Posterior cingulate gyrus (tissue), 11 donors: ENCODE measurements around the gene KCND2.

Experiments
- DNase-seq, 10 donors: peaks; one replicate each; pipeline versions ENCODE4 v3.0.0 to v3.0.0-alpha.2; 2020 to 2021; ENCODE audit warnings: mixed read lengths in 3 of 10
- intact Hi-C: fragments of 100-400 bp; cut with DNase I; formaldehyde crosslinking; loops from one replicate; pipeline ENCODE4 v1.15.1; 2023

Gene KCND2

DNA sequence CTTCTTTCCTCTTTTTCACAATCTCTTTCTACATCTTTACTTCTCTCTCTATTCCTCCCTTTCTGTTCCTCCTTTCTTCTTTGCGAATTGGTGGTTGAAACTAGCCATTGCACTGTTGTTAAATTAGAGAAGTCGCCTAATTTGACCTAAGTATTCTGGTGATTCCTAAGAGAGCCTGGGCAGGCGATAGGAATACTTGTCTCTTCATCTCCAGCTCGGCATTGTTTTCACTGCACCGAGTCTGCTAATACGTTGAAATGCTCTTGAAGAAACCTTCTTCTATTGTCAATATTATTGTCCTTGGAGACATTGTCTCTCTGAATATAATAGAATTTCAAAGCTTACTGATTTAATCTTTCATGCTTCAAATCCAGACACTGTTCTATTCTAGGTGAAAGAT, 31.7 kb downstream of the KCND2 start:
- DNase-seq, result no peak
- intact Hi-C loops, result no loop called here

DNA sequence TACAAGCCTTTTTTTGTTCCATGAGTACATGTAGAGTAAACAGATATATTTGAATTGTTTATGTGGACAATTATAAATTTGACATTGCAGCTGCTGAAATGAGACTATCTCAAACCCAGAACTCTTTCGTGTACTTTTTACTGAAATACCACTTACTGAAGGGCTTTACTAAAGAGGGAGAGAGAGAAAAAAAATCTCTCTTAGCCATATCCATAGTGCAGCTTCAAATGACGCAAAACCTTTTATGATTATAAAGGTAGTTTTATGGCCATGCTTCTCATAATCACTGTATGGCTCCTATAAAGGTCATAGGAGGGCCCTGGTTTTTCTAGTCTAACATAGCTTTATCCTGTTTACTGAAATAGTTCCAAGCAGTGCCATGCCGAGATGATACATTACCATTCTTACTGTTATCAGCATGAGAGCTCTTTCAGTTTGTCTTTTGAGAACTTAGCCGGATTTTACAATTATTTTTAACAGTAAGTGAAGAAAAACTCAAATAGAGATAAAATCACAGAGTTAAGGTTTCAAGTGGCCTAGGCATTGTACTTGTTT, 35.1 kb downstream of the KCND2 start:
- intact Hi-C loops, result no loop called here
- no peak for DNase-seq

DNA sequence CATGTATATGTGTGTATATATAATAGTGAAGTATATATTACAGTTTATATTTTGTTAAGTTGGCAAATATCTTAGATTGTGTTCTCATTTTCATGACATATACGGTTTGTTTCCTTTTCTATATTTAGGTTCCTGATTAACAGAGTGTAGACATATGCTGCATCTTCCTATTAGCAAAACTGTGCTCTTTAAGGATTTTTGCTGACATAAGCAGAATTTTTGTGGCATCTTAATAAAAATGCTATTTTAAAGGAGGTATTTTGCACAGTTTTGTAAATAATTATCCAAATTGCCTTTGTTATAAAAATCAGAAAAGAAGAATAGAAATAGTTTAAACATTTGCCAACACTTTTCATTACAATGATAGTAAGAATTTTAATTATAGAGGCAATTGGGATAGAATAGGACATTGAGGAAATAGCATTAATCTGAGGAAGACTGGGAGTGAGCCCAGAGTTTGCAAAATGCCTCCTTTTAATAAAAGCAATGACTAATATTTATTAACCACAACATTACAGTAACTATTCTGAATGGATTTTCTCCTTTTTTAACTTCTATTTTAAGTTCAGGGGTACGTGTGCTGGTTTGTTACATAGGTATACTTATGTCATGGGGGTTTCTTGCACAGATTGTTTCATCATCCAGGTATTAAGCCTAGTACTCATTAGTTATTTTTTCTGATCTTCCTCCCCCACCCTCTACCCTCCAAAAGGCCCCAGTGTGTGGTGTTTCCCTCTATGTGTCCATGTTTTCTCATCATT, 38.2 kb downstream of the KCND2 start:
- intact Hi-C loops, result no loop called here
- no peak for DNase-seq

DNA sequence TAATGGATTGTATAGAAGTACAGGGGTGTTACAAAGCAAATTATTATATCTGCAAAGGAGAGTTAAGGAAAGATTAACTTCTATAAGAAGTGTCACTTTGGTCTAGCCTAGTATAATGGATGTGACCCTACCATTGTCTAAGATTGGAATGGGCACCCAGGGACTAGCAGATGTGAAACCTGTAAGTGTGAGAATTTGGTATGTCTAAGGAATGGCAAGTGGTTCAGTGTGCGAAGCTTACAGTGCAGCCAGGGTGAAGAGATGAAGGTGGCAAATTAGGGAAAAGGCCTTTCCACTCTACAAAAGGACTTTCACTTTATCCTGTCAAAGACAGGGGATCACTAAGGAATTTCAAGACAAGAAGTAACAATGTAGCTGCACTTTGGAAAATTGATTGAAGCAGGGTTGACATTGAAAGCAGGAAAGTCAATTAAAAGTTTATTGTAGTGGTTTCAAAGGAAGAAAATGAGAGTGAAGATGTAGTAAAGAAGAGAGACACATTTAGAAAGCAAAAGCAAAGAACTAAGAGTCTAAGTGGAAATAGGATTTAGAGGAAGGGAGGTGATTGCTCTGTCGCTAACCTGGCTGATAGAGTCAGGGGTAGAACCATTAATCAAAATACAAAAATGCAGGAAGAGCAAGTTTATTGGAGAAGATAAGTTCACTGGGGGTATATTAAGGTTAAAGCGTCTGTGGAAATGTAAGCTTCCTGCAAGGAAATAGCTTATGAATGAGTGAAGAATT, 47.4 kb downstream of the KCND2 start:
- intact Hi-C loops, result no loop called here
- DNase-seq, result no peak

DNA sequence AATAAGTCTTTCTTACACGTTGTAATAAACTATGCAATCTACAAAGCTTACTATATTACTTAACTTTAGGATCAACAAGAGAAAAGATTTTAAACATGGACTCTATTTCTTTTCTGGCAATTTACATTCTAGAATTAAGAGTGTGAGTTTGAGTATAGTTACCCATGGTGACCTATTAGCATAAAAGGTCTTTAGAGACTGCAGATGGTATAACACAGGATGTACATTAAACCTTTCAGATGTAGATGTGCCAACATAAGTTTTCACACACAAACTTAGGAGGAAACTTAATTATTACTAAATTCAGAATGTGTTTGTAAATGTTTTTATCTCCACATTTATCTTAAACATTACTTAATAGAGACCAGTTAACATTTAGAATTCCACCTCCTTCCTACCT, 54.1 kb downstream of the KCND2 start:
- DNase-seq, result no peak
- intact Hi-C loops, result no loop called here

DNA sequence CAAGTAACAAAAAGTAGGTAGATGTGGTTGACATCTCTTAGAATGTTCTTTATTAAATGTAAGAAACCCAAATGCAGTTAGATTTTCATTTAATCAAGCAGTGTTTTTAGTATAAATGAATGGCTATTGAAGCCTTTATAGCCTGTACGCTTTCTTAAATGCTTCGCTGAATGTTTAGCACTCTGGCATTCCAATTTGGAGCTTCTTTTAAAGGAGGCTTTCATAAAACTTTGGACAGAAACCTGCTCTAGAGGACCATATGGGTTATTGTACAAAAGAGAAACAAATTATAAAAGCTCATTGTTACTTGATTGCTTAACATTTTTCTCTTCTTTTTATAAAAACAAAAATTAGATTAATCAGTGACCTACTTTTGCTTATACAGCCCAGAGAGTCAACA, 59.5 kb downstream of the KCND2 start:
- no peak for DNase-seq
- intact Hi-C loops, result no loop called here

DNA sequence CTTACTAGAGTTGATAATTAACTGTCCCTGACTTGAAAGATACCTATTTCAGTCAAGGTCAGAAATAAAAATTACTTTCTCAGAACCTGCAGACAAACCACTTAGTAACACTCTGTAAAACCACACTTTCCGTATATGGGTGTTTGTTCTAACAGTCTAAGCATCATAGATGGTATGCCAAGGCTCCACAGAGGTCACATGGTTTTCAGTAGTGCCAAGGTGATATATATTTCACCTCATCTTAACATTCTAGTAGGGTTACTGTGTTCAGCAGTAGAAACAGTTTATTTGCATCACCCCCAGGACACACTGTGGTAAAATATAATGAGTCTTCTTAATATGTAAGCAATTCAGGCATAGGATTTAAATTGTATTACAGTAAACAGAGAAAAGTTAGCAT, 61.5 kb downstream of the KCND2 start:
- no peak for DNase-seq
- intact Hi-C loops, result no loop called here

DNA sequence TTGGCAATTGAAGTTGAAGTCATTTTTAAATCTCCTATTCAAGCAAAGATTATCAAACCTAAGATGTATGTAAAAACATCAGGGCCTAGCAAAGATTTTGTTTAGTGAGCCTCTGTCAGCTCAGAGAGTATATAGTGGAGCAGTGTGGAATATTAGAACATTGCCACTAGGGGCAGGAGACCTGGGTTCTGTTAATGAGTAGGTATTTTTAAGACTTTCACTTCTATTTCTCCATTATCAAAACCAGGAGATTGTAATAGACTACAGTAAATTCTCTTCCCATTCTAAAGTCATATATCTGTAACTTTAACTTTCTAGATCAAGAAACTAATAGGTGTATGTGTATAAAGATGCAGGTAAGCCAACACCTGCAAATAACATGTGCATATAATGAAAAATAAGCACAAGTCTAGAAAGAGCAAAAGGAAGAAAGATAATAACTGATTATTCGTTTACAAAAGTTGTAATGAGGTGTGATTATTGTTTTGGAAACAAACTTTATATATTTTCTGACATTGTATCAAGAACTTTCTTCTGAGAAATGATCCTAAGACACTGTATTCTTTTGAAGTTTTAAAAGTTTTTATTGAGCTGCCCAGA, 64.4 kb downstream of the KCND2 start:
- DNase-seq, result no peak
- intact Hi-C loops, result no loop called here

DNA sequence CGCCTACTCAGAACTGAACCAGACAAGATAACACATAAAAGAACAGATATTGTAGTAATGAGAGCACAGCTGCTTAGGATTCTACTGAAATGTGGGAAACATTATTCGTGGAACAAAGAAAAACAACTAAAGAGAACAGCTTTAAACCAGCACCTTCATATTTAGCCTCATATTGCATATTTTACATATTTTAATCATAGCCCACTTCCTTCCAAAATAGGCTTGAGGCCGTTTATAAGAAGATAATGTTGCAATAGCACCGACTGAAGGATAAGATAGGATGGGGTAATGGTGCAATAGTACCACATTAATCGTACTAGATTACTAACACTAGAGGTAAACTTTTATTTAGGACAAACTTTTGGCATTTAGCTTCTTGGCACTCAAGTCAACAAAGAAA, 71.3 kb downstream of the KCND2 start:
- DNase-seq, result no peak
- intact Hi-C loops, result no loop called here

DNA sequence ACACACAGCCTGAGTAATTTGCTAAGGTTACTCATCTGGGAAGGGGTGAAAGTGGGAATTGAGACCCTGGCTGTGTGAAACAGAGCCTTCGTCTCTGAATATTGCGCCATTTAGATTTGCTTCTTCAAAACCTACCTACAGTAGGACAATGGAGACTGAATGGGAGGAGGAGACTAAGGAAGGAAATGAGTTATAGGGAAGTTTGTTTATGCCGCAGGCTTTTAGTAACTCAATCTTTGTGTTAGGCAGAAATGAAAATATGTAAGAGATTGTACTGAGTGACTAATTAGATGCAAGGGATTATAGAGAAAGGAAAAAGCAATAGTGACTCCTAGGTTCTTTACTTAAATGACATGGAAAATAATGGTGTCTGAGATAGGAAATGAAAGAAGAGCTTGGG, 80.2 kb downstream of the KCND2 start:
- DNase-seq, result no peak
- intact Hi-C loops, result no loop called here

DNA sequence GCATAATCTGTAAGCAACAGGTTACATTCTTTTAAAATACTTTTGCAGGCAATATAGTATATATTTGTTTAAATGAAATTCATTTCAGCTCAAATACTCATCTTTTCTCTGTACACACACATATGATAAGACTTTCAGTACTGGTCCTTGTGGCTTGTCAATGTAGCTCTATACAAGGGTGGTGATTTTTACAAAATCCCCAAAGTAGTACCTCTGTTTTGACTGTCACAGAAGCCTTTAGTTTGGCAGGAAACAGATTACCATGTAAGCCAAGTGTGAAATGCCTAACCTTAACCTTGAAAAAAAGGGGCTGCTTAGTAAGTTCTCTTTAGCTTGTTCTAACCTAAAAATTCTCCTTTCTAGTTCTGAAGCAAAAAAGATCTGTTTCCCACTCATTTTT, 87.9 kb downstream of the KCND2 start:
- no peak for DNase-seq
- intact Hi-C loops, result no loop called here

DNA sequence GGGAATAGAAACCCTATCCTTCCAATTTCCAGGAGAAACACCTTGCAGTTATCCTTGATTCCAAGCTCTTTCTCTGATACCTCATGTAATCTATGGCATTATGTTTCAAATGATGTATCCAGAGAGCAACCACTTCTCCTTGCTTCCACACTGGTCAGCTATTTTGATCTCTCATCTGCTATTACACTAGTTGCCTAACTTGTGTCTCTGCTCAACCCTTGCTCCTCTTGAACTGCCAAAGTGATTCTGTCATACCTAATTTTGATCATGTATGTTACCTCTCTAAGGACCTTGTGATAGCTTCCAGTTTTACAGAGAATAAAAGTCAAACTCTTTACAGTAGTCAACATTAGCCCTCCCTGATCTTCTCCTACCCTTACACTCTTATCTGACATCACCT, 90.4 kb downstream of the KCND2 start:
- intact Hi-C loops, result no loop called here
- no peak for DNase-seq

DNA sequence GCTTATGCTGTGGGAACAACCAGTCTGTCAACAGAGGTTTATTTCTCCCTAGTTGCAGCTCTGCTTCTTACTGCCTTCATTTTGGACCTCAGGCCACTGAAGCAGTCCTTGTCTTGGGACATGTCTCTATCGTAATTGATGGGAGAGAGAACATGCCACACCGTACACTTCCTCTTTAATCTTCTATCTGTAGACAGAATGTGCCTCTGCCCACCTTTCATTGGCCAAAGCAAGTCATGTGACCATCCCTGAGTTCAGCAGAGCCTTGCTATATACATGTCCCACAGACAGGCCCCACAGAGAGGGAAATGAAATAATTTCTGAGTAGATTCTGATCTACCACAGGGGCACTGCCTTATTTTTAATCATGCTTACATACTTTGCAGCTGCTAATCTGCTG, 98.0 kb downstream of the KCND2 start:
- intact Hi-C loops, result no loop called here
- no peak for DNase-seq

DNA sequence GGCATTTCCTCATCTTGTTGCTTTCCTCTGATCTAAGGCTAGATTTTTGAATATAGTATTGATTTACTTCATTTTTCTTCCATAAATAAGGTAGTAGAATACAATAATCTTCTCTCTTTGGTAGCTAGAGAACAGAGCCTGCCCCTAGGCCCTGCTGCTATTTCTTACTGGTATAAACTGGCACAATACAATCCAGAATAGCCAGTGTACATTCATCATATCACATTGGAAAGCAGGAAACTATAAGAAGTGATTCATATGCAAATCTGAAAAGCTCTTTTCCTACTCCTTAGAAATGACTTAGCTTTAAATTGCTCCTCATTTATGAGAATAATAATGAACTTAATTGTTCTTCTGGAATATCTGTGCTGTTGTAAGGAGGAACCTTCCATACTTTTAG, 100.2 kb downstream of the KCND2 start:
- DNase-seq, result no peak
- intact Hi-C loops, result no loop called here

DNA sequence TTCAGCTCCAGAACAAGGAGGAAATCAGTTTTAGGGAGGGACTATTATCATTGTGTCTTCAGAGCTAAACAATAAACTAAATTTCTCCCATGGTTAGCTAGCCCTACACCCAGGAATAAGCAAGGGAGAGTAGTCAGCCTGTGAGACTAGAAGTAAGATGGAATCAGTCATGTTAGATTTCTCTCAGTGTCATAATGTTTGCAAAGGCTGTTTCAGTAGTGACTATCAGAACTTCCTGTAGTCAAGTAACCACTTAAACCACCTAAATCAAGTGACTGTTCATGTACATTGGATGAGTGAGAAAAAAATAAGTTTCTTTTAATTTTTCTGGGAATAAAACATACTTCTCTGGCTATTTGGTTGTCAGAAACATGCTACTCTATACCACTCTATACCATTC, 121.6 kb downstream of the KCND2 start:
- intact Hi-C loops, result no loop called here
- DNase-seq, result no peak

DNA sequence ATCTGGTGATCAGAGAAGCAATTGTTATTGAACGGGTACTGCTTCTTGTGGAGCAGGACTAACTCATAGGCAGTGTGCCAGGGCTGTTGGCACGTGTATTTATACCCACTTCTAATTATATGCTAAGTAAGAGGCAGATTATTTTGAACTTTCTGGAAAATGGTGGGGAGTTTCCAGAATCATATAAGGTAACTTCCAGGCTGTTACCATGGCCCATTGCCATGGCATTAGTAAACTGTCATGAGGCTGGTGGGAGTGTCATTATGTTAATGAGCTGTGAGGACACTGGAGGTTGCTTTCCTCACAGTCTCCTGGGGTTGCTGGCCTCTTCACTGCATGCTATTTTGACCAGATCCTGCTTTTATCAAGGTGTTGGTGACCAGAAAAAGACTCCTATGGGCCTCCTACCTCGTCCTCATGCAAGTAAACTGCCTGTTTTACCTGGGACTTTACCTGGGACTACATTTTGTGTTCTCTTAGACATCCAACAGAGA, 122.6 kb downstream of the KCND2 start:
- no peak for DNase-seq
- intact Hi-C loops, result no loop called here

DNA sequence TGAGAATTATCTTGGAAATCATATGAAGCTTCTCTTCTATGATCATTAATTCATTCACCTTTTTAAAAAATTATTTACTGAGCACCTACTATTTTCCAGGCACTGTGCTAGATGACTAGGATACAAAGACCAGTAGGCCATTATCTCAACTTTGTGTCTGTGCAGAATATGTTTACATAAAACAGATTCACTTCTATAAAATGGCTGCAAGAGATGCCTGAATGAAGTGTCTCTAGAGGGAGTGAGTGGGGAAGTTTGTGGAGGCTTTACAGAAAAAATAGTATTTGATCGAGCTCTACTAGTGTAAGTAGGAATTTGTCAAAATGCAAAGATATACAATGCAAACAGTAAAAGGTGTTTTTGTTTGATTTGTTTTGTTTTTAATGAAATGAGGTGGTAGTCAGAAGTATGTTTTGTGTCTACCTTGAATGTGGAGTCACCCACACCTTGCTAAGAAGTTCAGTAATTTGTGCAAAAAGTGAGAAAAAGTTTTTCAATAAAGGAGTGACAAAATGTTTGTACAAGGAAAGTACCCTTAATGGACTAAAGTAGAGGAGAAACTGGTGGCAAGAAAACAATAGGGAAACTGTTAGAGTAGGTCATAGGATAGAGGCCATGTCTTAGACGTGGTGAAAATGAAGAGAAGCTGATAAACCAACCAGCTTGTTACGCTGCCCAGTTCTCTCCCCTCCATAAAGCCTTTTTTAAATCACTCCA, 125.5 kb downstream of the KCND2 start:
- intact Hi-C loops, result no loop called here
- no peak for DNase-seq

DNA sequence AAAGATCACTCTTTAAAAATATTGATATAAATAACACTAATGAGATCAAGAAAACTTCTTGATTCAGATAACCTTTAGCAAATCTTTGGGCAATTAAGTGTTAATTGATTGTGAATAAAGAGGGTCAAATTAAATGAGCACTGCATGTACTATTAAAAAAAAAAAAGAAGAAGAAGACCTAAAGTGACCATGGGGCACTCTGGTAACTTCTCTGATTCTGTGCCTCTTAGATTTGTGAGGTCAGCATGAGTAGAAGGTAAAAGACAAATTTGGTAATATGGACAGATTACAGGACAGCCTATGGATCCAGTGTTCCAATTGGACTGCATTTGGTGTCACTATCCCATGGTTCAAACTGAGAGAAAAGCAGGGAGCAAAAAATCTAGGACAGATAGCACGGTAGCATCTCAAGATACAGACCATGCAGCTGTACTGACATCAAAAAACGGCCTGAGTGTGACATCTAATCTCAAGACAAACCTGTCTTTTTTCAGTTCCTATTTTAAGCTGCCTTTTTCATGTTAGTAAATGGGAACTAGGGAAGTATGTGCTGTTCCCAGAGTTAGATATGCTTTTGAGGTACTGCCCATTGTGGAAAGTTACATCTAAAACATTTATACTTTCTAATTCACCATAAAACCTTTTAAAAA, 128.0 kb downstream of the KCND2 start:
- intact Hi-C loops, result no loop called here
- DNase-seq, result no peak

DNA sequence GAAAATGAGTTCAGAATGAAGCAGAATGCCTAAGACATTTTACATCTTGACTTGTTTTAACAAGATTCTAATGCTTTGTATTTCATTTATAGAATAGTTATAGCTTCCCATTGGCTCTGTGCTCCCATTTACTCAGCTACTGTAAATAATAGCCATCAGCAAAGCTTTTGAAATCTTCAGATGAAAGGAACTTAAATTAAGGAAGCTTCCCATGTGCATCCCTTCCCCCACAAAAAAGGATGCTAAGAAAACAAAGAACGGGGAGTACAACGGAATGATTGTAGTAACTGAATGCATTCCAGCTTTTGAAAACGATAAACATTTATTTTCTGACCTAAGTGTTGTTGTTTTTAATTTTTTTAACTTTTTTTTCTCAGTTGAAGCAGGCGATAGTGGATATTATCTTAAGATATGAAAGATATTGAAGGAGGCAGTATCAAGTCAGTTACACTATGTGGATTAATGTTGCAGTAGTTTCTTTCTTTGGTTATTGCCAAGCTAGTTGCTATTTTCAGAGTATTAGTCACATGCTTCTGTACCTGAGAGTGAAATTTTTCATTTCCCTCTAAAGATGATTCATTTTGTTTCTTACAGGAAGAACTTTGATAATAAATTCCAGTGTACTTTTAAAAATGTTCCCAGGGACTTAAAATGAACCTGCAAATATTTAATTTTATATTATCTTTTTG, 129.2 kb downstream of the KCND2 start:
- no peak for DNase-seq
- intact Hi-C loops, result no loop called here

DNA sequence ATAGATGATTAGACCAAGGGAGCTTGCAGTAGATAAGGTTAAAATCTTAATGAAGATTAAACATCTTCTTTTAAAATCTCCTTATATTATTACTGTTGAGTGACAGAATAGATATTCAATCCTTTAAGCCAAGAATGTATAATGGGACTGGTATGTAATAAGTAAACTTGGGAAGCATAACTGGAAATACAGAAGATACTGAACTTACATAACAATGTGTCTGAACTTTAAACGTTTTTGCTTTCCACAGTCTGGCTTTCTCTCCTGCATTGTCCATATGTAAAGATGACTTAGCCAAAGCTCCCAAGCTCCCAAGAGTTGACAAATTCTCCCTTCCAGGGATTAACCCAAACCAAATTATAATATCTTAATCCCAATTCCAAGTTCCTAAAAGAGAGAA, 129.8 kb downstream of the KCND2 start:
- intact Hi-C loops, result no loop called here
- DNase-seq, result no peak
